Omental fat pad (tissue), 4 donors: ENCODE results near the gene CHIT1. TPM values are rescaled to one million over a fixed set of nuclear protein-coding genes. Genes with fewer than 3 reads are reported as not detected.
A peak's percentile ranks its signal among the peaks of the same experiment; 100 is the strongest.

Experiments
- ATAC-seq: fragments of 150-250 bp; one replicate; pipeline ENCODE4 v1.9.1; 2016; ENCODE audit warnings: mild to moderate bottlenecking, moderate library complexity; ENCODE audit not compliant: low FRiP score
- DNase-seq: peaks from one replicate; pipeline ENCODE4 v3.0.0-alpha.2; 2019; ENCODE audit warnings: low spot score
- CTCF ChIP-seq, 3 donors: fragments of 450-650 bp; IDR thresholded peaks; one replicate each; pipeline ENCODE4 v1.5.1; 2016 to 2017; ENCODE audit warnings: antibody characterized with exemption in 3 of 3, mild to moderate bottlenecking in 3 of 3, moderate library complexity in 2 of 3
- total RNA-seq, 4 donors: library from RNA; depleted of rRNA; stranded (reverse); fragments of >200 nt; gene quantifications; one replicate each; pipeline ENCODE4 v1.1.0, GENCODE V29; 2016

Gene CHIT1
- total RNA-seq, 4 donors from 2014 or later = 0.19 to 17.7 (median 2.3) TPM

GRCh38 chr1:203167026-203167912 is 62.2 kb downstream of the CHIT1 start:
- no peak for TF ChIP-seq CTCF (IDR thresholded peaks at IDR 0.05)
- ATAC-seq = no peak
- DNase-seq = no peak

- no peak for TF ChIP-seq CTCF (IDR thresholded peaks at IDR 0.05)
- DNase-seq (no peak), ATAC-seq (peak; percentile 67)
These were observed 63.1 kb downstream of the CHIT1 start for GRCh38 chr1:203166192-203166940.

Other genes starting within 250 kb of the CHIT1 start
- gene TMEM183A, start 222.3 kb downstream of the CHIT1 start, total RNA-seq = 10 to 100 TPM; 69.2 to 75.8 (median 72.8) TPM
- 1 to 10 TPM in 2 of 4 donors, under 1 TPM in 1, not detected in 1; 0.72 to 1.4 (median 1.2) TPM for gene PPFIA4, start 203.2 kb downstream of the CHIT1 start, total RNA-seq
- not detected for gene MYOG, start 143.7 kb downstream of the CHIT1 start, total RNA-seq
- gene ADORA1, start 101.9 kb downstream of the CHIT1 start, total RNA-seq = 1 to 10 TPM; 1.4 to 4.3 (median 2.6) TPM
- gene MYBPH, start 53.8 kb downstream of the CHIT1 start, total RNA-seq = under 1 TPM in 1 of 4 donors, not detected in 3; 0.37 TPM
- 100 to 1,000 TPM in 2 of 4 donors, 10 to 100 TPM in 1, under 1 TPM in 1; 0.47 to 338 (median 124) TPM for gene CHI3L1, start 43.0 kb downstream of the CHIT1 start, total RNA-seq
- gene BTG2, start 75.8 kb upstream of the CHIT1 start, total RNA-seq = 100 to 1,000 TPM in 3 of 4 donors, 10 to 100 TPM in 1; 76.3 to 654 (median 238) TPM
- gene FMOD, start 121.4 kb upstream of the CHIT1 start, total RNA-seq = 100 to 1,000 TPM in 2 of 4 donors, 10 to 100 TPM in 2; 50.6 to 179 (median 90.4) TPM
- 100 to 1,000 TPM in 1 of 4 donors, 10 to 100 TPM in 3; 67.3 to 115 (median 83.2) TPM for gene PRELP, start 246.1 kb upstream of the CHIT1 start, total RNA-seq